WERI-Rb-1 (cell line): Measurements from ENCODE around the gene FXYD5.

Experiments used
- DNase-seq: peaks from one replicate; pipeline ENCODE4 v3.0.0-alpha.2; 2020
- H3K27ac ChIP-seq: fragments of 250-450 bp; sonication (Bioruptor Pico); 2 replicates; pipeline ENCODE4 v1.5.1; 2020; ENCODE audit warnings: mild to moderate bottlenecking, moderate library complexity
- H3K27me3 ChIP-seq: fragments of 250-450 bp; sonication (Bioruptor Pico); 2 replicates; pipeline ENCODE4 v1.5.1; 2021; ENCODE audit warnings: mild to moderate bottlenecking, low read depth, moderate library complexity; ENCODE audit not compliant: insufficient read depth, severe bottlenecking
- H3K36me3 ChIP-seq: fragments of 250-450 bp; sonication (Bioruptor Pico); 2 replicates; pipeline ENCODE4 v1.5.1; 2020; ENCODE audit warnings: mild to moderate bottlenecking, moderate library complexity
- H3K4me3 ChIP-seq: 2 replicates; pipeline ENCODE4 v1.5.1; 2011; ENCODE audit warnings: low read depth, mild to moderate bottlenecking, control low read depth, low read length
- H3K9me3 ChIP-seq: fragments of 250-450 bp; sonication (Bioruptor Pico); 2 replicates; pipeline ENCODE4 v1.5.1; 2021; ENCODE audit warnings: mild to moderate bottlenecking, moderate library complexity; ENCODE audit not compliant: severe bottlenecking
- TF ChIP-seq, protein P1 (sequence below): IDR thresholded peaks from 2 replicates; pipeline ENCODE4 v1.5.1; 2011; ENCODE audit warnings: low read depth, mild to moderate bottlenecking, control low read depth, inconsistent platforms, low read length

FXYD5 gene

DNA sequence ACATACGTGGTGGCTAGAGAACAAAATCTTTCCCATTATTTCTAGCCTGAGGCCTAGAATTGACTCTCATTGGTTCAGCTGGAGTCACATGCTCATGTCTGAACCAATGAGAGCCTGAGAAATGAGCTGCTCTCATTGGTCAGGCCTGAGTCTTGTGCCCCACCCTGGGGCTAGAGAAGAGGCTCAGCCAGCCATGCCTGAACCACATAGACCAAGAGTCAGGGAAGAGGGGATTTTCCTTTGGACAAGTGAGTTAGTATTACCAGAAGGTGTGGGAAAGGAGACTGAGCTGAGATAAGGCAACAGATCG is 6.9 kb downstream of the FXYD5 start:
- TF ChIP-seq, protein P1, sequence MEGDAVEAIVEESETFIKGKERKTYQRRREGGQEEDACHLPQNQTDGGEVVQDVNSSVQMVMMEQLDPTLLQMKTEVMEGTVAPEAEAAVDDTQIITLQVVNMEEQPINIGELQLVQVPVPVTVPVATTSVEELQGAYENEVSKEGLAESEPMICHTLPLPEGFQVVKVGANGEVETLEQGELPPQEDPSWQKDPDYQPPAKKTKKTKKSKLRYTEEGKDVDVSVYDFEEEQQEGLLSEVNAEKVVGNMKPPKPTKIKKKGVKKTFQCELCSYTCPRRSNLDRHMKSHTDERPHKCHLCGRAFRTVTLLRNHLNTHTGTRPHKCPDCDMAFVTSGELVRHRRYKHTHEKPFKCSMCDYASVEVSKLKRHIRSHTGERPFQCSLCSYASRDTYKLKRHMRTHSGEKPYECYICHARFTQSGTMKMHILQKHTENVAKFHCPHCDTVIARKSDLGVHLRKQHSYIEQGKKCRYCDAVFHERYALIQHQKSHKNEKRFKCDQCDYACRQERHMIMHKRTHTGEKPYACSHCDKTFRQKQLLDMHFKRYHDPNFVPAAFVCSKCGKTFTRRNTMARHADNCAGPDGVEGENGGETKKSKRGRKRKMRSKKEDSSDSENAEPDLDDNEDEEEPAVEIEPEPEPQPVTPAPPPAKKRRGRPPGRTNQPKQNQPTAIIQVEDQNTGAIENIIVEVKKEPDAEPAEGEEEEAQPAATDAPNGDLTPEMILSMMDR = no peak
- no peaks in the 10 kb centered on the region for H3K27me3 ChIP-seq
- DNase-seq = no peak
- no peak overlapping the region for H3K4me3 ChIP-seq
- H3K36me3 ChIP-seq = peaks cover 51% of the 10 kb centered on the region
- no peak overlapping the region for H3K27ac ChIP-seq
- H3K9me3 ChIP-seq = peaks cover 5% of the 10 kb centered on the region

DNA sequence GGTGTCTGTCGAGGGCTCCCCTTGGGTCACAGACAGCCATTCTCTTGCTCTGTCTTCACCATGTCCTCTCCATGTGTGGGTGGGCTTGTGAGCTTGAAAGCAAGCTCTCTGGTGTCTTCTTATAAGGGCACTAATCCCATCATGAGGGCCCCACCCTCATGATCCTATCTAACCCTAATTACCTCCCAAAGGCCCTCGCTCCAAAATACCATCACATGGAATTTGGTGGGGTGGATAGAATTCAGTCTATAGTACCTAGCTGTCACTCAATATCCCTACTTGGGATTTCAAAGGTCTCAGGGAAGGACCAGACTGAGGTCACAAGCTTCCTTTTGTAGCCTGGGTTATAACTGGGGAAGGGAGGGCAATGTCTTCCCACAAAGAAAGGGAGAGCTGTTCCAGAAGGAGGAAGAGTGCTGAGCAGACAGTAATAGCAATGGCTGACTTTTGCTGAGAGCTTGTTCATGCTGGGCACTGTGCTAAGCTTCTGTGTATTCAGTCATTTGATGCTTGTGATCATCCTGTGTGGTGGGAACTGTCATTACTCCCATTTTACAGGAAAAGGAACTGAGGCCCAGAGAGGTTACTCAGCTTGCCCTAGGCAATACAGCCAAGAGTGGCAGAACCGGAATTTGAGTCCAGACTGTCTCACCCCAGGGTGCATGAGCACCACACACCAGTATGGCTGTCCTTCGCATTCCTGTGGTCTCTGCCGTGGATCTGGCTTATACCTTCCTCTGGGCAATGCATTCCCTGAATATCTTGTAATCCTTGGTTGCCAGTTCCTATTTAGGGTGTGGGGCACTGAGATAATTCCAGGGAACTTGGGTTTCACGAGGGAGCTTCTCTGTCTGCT is 8.2 kb downstream of the FXYD5 start:
- no peak overlapping the region for H3K4me3 ChIP-seq
- H3K36me3 ChIP-seq = peaks cover 50% of the 10 kb centered on the region
- no peak overlapping the region for H3K27ac ChIP-seq
- TF ChIP-seq, protein P1 = no peak
- H3K9me3 ChIP-seq = peaks cover 12% of the 10 kb centered on the region
- no peak for DNase-seq
- no peaks in the 10 kb centered on the region for H3K27me3 ChIP-seq

DNA sequence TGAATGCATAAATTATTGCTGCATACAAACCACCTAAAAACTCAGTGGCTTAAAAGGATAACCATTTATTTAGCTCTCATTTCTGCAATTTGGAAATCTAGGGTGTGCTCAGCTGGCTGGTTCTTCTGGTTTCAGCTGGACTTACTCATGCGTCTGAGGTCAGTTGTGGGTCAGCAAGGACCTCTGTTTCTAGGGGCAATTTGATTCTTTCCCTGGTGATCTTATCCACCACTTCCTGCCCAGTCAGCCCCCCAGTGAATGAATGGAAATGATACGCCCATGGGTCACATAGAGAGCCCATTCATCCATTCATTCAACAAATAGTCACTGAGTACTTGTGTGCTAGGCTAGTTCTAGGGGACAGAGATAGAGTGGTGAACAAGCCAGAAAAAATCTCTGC is 9.9 kb downstream of the FXYD5 start:
- no peak overlapping the region for H3K27ac ChIP-seq
- peaks cover 42% of the 10 kb centered on the region for H3K36me3 ChIP-seq
- no peak for DNase-seq
- no peaks in the 10 kb centered on the region for H3K27me3 ChIP-seq
- H3K4me3 ChIP-seq = no peak overlapping the region
- H3K9me3 ChIP-seq = peaks cover 12% of the 10 kb centered on the region
- TF ChIP-seq, protein P1 = no peak

DNA sequence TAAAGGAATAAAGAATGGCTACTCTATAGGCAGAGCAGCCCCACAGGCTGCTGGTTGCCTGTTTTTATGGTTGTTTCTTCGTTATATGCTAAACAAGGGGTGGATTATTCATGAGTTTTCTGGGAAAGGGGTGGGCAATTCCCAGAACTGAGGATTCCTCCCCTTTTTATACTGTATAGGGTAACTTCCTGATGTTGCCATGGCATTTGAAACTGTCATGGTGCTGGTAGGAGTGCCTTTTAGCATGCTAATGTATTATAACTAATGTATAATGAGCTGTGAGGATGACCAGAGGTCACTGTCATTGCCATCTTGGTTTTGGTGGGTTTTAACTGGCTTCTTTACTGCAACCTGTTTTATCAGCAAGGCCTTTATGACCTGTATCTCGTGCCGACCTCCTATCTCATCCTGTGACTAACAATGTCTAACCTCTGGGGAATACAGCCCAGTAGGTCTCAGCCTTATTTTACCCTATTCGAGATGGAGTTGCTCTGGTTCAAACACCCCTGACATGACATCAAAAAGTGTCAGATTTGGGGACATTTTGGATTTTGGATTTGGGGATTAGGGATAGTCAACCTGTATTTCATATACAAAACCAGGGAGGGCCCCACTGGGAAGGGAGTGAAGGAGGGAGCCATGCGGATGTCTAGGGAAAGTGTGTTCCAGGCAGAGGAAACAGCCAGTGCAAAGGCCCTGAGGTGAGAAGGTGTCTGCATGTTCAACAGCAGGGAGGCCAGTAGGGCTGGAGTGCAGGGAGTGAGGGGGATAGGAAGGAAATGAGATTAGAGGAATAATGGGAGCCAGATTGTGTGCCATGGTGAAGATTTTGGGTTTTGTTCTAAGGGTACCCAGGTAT is 10.9 kb downstream of the FXYD5 start:
- Histone ChIP-seq H3K27ac (no peak overlapping the region), H3K4me3 (no peak overlapping the region), H3K9me3 (peaks cover 12% of the 10 kb centered on the region), H3K36me3 (peaks cover 38% of the 10 kb centered on the region), H3K27me3 (no peaks in the 10 kb centered on the region)
- DNase-seq = no peak
- TF ChIP-seq, protein P1 = no peak

DNA sequence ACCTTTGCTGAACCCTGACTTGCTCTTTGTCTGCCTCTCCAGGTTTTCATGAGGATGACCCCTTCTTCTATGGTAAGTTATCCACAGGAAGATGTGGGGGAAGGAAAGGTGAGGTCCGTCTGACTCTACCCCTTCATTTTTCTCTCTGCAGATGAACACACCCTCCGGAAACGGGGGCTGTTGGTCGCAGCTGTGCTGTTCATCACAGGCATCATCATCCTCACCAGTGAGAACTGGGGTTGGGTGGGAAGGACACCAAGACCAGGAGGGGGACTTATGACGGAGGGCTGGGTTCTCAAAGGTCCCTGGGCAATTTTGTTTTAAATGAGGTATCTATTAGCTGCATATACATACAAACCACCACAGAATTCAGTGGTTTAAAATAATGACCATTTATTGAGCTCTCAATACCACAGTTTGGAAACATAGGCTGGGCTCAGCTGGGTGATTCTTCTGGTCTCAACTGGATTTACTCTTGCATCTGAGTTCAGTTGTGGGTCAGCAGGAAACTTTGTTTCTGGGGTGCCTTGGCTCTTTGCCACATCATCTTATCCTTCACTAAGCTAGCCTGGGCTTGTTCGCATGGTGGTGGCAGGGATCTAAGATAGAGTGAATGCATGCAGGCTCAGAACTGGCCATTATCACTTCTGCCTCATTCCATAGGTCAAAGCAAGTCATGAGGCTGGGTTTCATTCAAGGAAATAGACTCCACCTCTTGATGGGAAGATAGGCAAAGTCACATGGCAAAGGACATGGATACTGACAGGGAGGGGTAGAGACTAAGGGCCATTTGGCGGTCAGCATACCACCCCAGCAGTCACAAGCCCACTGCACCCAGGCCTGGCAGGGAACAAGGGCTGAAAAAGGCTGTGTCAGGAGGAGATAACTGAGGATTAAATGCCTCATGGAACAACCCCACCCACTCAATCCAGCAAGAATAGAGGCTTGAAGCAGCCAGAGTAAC is 11.8 kb downstream of the FXYD5 start:
- TF ChIP-seq, protein P1 = no peak
- Histone ChIP-seq H3K9me3 (peaks cover 12% of the 10 kb centered on the region), H3K27ac (no peak overlapping the region), H3K4me3 (no peak overlapping the region), H3K27me3 (no peaks in the 10 kb centered on the region), H3K36me3 (peaks cover 36% of the 10 kb centered on the region)
- DNase-seq = no peak
